Subcutaneous adipose tissue (tissue), 4 donors: ENCODE measurements around the gene GTF3C4. TPM values are rescaled to one million over a fixed set of nuclear protein-coding genes. Genes with fewer than 3 reads are reported as not detected.

Source experiments
- CTCF ChIP-seq: fragments of 450-650 bp; IDR thresholded peaks from one replicate; pipeline ENCODE4 v1.5.1; 2016; ENCODE audit warnings: low read depth, mild to moderate bottlenecking, control low read depth, antibody characterized with exemption, moderate library complexity
- total RNA-seq, 4 donors: library from RNA; depleted of rRNA; stranded (reverse); fragments of >200 nt; gene quantifications; one replicate each; pipeline ENCODE4 v1.1.0, GENCODE V29; 2016

The GTF3C4 gene
- total RNA-seq, 4 donors from 2014 or later = 9.5 to 11.4 (median 9.6) TPM

DNA sequence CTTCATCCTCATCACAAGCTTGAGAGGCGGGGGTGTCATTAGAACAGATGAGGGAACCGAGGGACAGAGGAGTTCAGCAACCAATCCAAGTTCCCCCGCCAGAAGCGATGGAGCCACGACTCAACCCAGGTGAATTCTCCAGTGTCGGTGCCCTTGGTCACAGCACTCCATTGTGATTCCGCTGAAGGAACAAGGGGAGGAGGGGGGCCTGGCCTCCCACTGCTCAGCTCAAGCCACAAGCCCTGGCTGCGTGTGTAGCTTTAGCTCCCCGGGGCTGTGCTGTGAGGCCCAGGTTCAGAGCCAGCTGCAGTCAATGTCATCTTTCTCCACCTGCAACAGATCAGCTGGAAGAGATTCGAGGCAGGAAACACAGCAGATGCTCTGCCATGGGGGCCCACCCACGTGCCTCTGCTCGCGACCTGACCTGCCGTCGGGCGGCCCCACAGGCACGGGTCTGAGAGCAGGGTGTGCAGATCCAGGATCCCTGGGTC, 72.6 kb downstream of the GTF3C4 start:
- TF ChIP-seq CTCF = no peak

- TF ChIP-seq CTCF = no peak
Measured at GRCh38 chr9:132743931-132744479, 73.7 kb downstream of the GTF3C4 start.

Other genes with a start within 250 kb of the GTF3C4 start
- gene BARHL1, start 87.9 kb upstream of the GTF3C4 start, total RNA-seq = not detected
- 10 to 100 TPM in 3 of 4 donors, 1 to 10 TPM in 1; 8.5 to 15.7 (median 10.8) TPM for gene DDX31, start 481 bp upstream of the GTF3C4 start, total RNA-seq
- gene AK8, start 207.8 kb downstream of the GTF3C4 start, total RNA-seq = 1 to 10 TPM in 3 of 4 donors, under 1 TPM in 1; 0.68 to 1.3 (median 1.1) TPM
- gene SPACA9, start 208.4 kb downstream of the GTF3C4 start, total RNA-seq = 1 to 10 TPM; 3.0 to 4.2 (median 3.3) TPM